ENCODE measurements around the gene OVAAL.
A peak's percentile ranks its signal among the peaks of the same experiment; 100 is the strongest.

Gene OVAAL

GRCh38 chr1:180524915-180525714, 33.6 kb upstream of the OVAAL start:
- Histone ChIP-seq H3K9ac (ENCODE audit: low read length in 5 of 5) (no peak overlapping the region), H3K9me3 (ENCODE audit: control insufficient read depth in 5 of 5, low read length in 5 of 5) (no peaks in the 10 kb centered on the region), H3K4me3 (ENCODE audit: low read depth in 1 of 5, low read length in 5 of 5) (no peak overlapping the region), H3K36me3 (ENCODE audit: control insufficient read depth in 5 of 5, insufficient read depth in 5 of 5, low read length in 5 of 5) (no peaks in the 10 kb centered on the region), H3K27me3 (ENCODE audit: control insufficient read depth in 5 of 5, insufficient read depth in 4 of 5, low read length in 5 of 5) (peaks cover 0 to 2% (median 0%) of the 10 kb centered on the region in 5 donors), H3K4me1 (ENCODE audit: control insufficient read depth in 5 of 5, insufficient read depth in 5 of 5, low read length in 5 of 5) (peaks cover 0 to 22% (median 0%) of the 10 kb centered on the region in 5 donors), H3K27ac (ENCODE audit: low read depth, low read length) (no peak overlapping the region)

DNA sequence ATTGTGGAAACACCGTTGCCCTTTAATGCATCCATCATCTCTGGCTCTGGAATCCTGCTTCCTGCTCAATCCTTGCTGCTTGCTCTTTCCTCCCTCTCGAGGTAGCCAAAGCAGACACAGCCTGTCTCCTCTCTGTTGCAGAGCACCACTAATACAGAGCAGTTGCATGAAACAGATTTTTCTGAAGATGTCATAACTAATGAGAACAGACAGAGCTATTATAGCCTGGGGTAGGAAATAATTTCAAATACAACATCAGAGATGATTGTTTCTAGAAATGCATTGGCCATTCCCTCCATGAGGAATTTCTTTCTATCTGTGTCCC, 33.1 kb upstream of the OVAAL start:
- H3K27ac ChIP-seq (ENCODE audit: low read depth, low read length): no peak overlapping the region
- H3K4me3 ChIP-seq (ENCODE audit: low read depth in 1 of 5, low read length in 5 of 5): no peak overlapping the region
- no peaks in the 10 kb centered on the region for H3K9me3 ChIP-seq (ENCODE audit: control insufficient read depth in 5 of 5, low read length in 5 of 5)
- H3K4me1 ChIP-seq (ENCODE audit: control insufficient read depth in 5 of 5, insufficient read depth in 5 of 5, low read length in 5 of 5): peaks cover 0 to 24% (median 0%) of the 10 kb centered on the region in 5 donors
- H3K27me3 ChIP-seq (ENCODE audit: control insufficient read depth in 5 of 5, insufficient read depth in 4 of 5, low read length in 5 of 5): peaks cover 0 to 2% (median 0%) of the 10 kb centered on the region in 5 donors
- H3K9ac ChIP-seq (ENCODE audit: low read length in 5 of 5): no peak overlapping the region
- H3K36me3 ChIP-seq (ENCODE audit: control insufficient read depth in 5 of 5, insufficient read depth in 5 of 5, low read length in 5 of 5): no peaks in the 10 kb centered on the region

DNA sequence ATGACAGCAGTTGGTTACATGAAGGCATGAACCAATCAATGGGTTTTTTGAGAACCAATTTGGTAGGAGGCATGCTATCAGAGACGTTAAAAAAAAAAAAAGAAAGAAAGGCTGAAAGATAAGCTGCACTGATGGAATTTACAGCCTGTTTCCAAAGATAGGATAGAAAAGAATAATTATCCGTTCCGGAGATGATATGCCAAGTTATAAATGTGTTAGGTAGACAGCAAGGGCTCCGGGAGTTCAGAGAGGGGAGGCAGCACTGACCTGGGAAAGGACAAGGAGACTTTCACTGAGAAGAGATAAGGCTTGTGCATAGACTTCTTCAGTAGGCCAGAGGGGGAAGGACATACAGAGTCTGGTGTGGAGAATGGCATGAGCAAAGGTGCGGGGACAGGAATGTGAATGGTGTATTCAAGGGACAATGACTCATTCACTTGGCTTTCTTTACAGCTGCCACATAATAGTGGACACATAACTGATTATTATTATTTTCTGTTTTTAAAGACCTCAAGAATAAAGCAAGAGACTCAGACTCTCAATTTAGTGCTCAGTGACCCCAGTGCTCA, 31.6 kb upstream of the OVAAL start:
- H3K27me3 ChIP-seq (ENCODE audit: control insufficient read depth in 5 of 5, insufficient read depth in 4 of 5, low read length in 5 of 5): peaks cover 0 to 2% (median 0%) of the 10 kb centered on the region in 5 donors
- H3K4me1 ChIP-seq (ENCODE audit: control insufficient read depth in 5 of 5, insufficient read depth in 5 of 5, low read length in 5 of 5): peaks cover 0 to 25% (median 0%) of the 10 kb centered on the region in 5 donors
- H3K9ac ChIP-seq (ENCODE audit: low read length in 5 of 5): no peak overlapping the region
- H3K36me3 ChIP-seq (ENCODE audit: control insufficient read depth in 5 of 5, insufficient read depth in 5 of 5, low read length in 5 of 5): no peaks in the 10 kb centered on the region
- no peak overlapping the region for H3K4me3 ChIP-seq (ENCODE audit: low read depth in 1 of 5, low read length in 5 of 5)
- no peaks in the 10 kb centered on the region for H3K9me3 ChIP-seq (ENCODE audit: control insufficient read depth in 5 of 5, low read length in 5 of 5)
- no peak overlapping the region for H3K27ac ChIP-seq (ENCODE audit: low read depth, low read length)

GRCh38 chr1:180528868-180529470, 29.8 kb upstream of the OVAAL start:
- H3K27ac ChIP-seq (ENCODE audit: low read depth, low read length): no peak overlapping the region
- H3K4me3 ChIP-seq (ENCODE audit: low read depth in 1 of 5, low read length in 5 of 5): no peak overlapping the region
- peaks cover 0 to 41% (median 6%) of the 10 kb centered on the region in 5 donors for H3K4me1 ChIP-seq (ENCODE audit: control insufficient read depth in 5 of 5, insufficient read depth in 5 of 5, low read length in 5 of 5)
- no peaks in the 10 kb centered on the region for H3K9me3 ChIP-seq (ENCODE audit: control insufficient read depth in 5 of 5, low read length in 5 of 5)
- H3K27me3 ChIP-seq (ENCODE audit: control insufficient read depth in 5 of 5, insufficient read depth in 4 of 5, low read length in 5 of 5): peaks cover 0 to 2% (median 0%) of the 10 kb centered on the region in 5 donors
- H3K36me3 ChIP-seq (ENCODE audit: control insufficient read depth in 5 of 5, insufficient read depth in 5 of 5, low read length in 5 of 5): no peaks in the 10 kb centered on the region
- H3K9ac ChIP-seq (ENCODE audit: low read length in 5 of 5): no peak overlapping the region

GRCh38 chr1:180530501-180530900, 28.3 kb upstream of the OVAAL start:
- Histone ChIP-seq H3K36me3 (ENCODE audit: control insufficient read depth in 5 of 5, insufficient read depth in 5 of 5, low read length in 5 of 5) (no peaks in the 10 kb centered on the region), H3K9ac (ENCODE audit: low read length in 5 of 5) (no peak overlapping the region), H3K4me3 (ENCODE audit: low read depth in 1 of 5, low read length in 5 of 5) (no peak overlapping the region), H3K9me3 (ENCODE audit: control insufficient read depth in 5 of 5, low read length in 5 of 5) (no peaks in the 10 kb centered on the region), H3K27me3 (ENCODE audit: control insufficient read depth in 5 of 5, insufficient read depth in 4 of 5, low read length in 5 of 5) (no peaks in the 10 kb centered on the region), H3K27ac (ENCODE audit: low read depth, low read length) (peak overlapping the region; percentile 61), H3K4me1 (ENCODE audit: control insufficient read depth in 5 of 5, insufficient read depth in 5 of 5, low read length in 5 of 5) (peaks cover 0 to 35% (median 6%) of the 10 kb centered on the region in 5 donors)

- no peaks in the 10 kb centered on the region for H3K36me3 ChIP-seq (ENCODE audit: control insufficient read depth in 5 of 5, insufficient read depth in 5 of 5, low read length in 5 of 5)
- peaks cover 0 to 4% (median 0%) of the 10 kb centered on the region in 5 donors for H3K27me3 ChIP-seq (ENCODE audit: control insufficient read depth in 5 of 5, insufficient read depth in 4 of 5, low read length in 5 of 5)
- H3K9me3 ChIP-seq (ENCODE audit: control insufficient read depth in 5 of 5, low read length in 5 of 5): no peaks in the 10 kb centered on the region
- H3K4me3 ChIP-seq (ENCODE audit: low read depth in 1 of 5, low read length in 5 of 5): no peak overlapping the region
- no peak overlapping the region for H3K27ac ChIP-seq (ENCODE audit: low read depth, low read length)
- peak overlapping the region in 1 of 5 donors; percentile 19 for H3K9ac ChIP-seq (ENCODE audit: low read length in 5 of 5)
- peaks cover 0 to 25% (median 6%) of the 10 kb centered on the region in 5 donors for H3K4me1 ChIP-seq (ENCODE audit: control insufficient read depth in 5 of 5, insufficient read depth in 5 of 5, low read length in 5 of 5)
These were observed 25.9 kb upstream of the OVAAL start for GRCh38 chr1:180532854-180533253.

DNA sequence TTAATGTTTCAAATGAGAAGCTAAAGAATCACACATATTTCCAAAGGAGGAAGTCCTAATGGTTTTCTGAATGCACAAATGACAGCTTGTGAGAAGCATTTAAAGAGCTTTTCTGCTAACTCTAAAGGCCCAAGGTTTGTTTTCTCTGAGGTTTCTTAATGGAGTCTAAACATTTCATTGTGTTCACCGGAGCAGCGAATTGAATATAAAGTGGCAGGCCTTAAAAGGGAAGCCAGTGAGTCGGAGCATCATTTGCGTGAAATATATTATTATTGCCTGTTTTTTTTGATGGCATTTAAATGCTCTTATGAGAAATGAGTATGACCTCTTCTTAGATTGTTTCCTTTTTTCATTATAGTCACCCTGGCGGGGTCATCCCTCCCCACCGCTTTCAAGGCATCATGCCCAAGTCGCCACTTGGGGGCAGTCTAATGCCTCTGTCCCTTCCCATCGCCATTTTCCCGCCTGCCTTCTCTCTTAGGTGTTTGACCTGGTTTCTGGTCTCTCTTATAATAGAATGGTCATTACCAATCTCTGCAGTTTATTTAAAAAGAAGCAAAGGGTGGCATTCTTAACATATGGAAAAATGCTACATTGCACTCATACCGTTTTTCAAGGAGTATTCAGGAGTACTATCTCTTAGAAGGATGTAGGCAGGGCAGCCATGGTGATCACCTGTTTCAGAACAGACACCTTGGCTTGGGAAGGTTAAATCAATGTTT, 25.3 kb upstream of the OVAAL start:
- peaks cover 0 to 4% (median 0%) of the 10 kb centered on the region in 5 donors for H3K27me3 ChIP-seq (ENCODE audit: control insufficient read depth in 5 of 5, insufficient read depth in 4 of 5, low read length in 5 of 5)
- H3K27ac ChIP-seq (ENCODE audit: low read depth, low read length): no peak overlapping the region
- H3K9me3 ChIP-seq (ENCODE audit: control insufficient read depth in 5 of 5, low read length in 5 of 5): no peaks in the 10 kb centered on the region
- H3K4me1 ChIP-seq (ENCODE audit: control insufficient read depth in 5 of 5, insufficient read depth in 5 of 5, low read length in 5 of 5): peaks cover 0 to 25% (median 6%) of the 10 kb centered on the region in 5 donors
- H3K4me3 ChIP-seq (ENCODE audit: low read depth in 1 of 5, low read length in 5 of 5): no peak overlapping the region
- no peaks in the 10 kb centered on the region for H3K36me3 ChIP-seq (ENCODE audit: control insufficient read depth in 5 of 5, insufficient read depth in 5 of 5, low read length in 5 of 5)
- H3K9ac ChIP-seq (ENCODE audit: low read length in 5 of 5): no peak overlapping the region

GRCh38 chr1:180534214-180534613, 24.6 kb upstream of the OVAAL start:
- H3K9me3 ChIP-seq (ENCODE audit: control insufficient read depth in 5 of 5, low read length in 5 of 5): no peaks in the 10 kb centered on the region
- no peak overlapping the region for H3K4me3 ChIP-seq (ENCODE audit: low read depth in 1 of 5, low read length in 5 of 5)
- H3K4me1 ChIP-seq (ENCODE audit: control insufficient read depth in 5 of 5, insufficient read depth in 5 of 5, low read length in 5 of 5): peaks cover 0 to 25% (median 6%) of the 10 kb centered on the region in 5 donors
- no peaks in the 10 kb centered on the region for H3K36me3 ChIP-seq (ENCODE audit: control insufficient read depth in 5 of 5, insufficient read depth in 5 of 5, low read length in 5 of 5)
- H3K27me3 ChIP-seq (ENCODE audit: control insufficient read depth in 5 of 5, insufficient read depth in 4 of 5, low read length in 5 of 5): peaks cover 0 to 4% (median 0%) of the 10 kb centered on the region in 5 donors
- H3K9ac ChIP-seq (ENCODE audit: low read length in 5 of 5): no peak overlapping the region
- no peak overlapping the region for H3K27ac ChIP-seq (ENCODE audit: low read depth, low read length)

GRCh38 chr1:180535418-180535999, 23.3 kb upstream of the OVAAL start:
- Histone ChIP-seq H3K27ac (ENCODE audit: low read depth, low read length) (no peak overlapping the region), H3K4me1 (ENCODE audit: control insufficient read depth in 5 of 5, insufficient read depth in 5 of 5, low read length in 5 of 5) (peaks cover 0 to 21% (median 6%) of the 10 kb centered on the region in 5 donors), H3K4me3 (ENCODE audit: low read depth in 1 of 5, low read length in 5 of 5) (no peak overlapping the region), H3K36me3 (ENCODE audit: control insufficient read depth in 5 of 5, insufficient read depth in 5 of 5, low read length in 5 of 5) (no peaks in the 10 kb centered on the region), H3K27me3 (ENCODE audit: control insufficient read depth in 5 of 5, insufficient read depth in 4 of 5, low read length in 5 of 5) (peaks cover 0 to 4% (median 0%) of the 10 kb centered on the region in 5 donors), H3K9me3 (ENCODE audit: control insufficient read depth in 5 of 5, low read length in 5 of 5) (no peaks in the 10 kb centered on the region), H3K9ac (ENCODE audit: low read length in 5 of 5) (no peak overlapping the region)
